GM12891 (cell line): ENCODE results near the gene ADGRB2.

Experiments used
- POLR2A ChIP-seq: IDR thresholded peaks from 2 replicates; pipeline ENCODE4 v1.6.1; 2011; ENCODE audit warnings: low read depth, low read length, control low read depth
- POLR2AphosphoS5 ChIP-seq: IDR thresholded peaks from 2 replicates; pipeline ENCODE4 v1.6.1; 2011; ENCODE audit warnings: low read depth, low read length, control low read depth

GRCh38 chr1:31755850-31756492, 8.2 kb downstream of the ADGRB2 start:
- TF ChIP-seq POLR2AphosphoS5 (no peak), POLR2A (no peak)
